Aorta (tissue), 5 donors: ENCODE data around the gene GLS2. TPM values are rescaled to one million over a fixed set of nuclear protein-coding genes. Genes with fewer than 3 reads are reported as not detected.

Experiments
- ATAC-seq: fragments of 200-7000 bp; cut with Tn5 transposase; one replicate; pipeline ENCODE4 v1.9.1; 2022; ENCODE audit warnings: moderate library complexity; ENCODE audit not compliant: low FRiP score
- DNase-seq, 2 donors: peaks; one replicate each; pipeline ENCODE4 v3.0.0-alpha.2; 2020
- H3K27ac ChIP-seq, 2 donors: one replicate each; pipeline ENCODE4 v1.5.1; 2013; ENCODE audit warnings: low read length in 2 of 2, mild to moderate bottlenecking in 2 of 2, moderate library complexity in 2 of 2, control low read depth in 1 of 2, inconsistent platforms in 1 of 2, low read depth in 1 of 2
- H3K27me3 ChIP-seq, 2 donors: one replicate each; pipeline ENCODE4 v1.6.1; 2013; ENCODE audit warnings: control low read depth in 1 of 2, low read length in 1 of 2, mild to moderate bottlenecking in 1 of 2, moderate library complexity in 1 of 2; ENCODE audit not compliant: insufficient read depth in 2 of 2, control insufficient read depth in 1 of 2
- H3K36me3 ChIP-seq, 2 donors: one replicate each; pipeline ENCODE4 v1.6.1; 2013; ENCODE audit warnings: control low read depth in 1 of 2, low read length in 1 of 2, mild to moderate bottlenecking in 1 of 2; ENCODE audit not compliant: insufficient read depth in 2 of 2, control insufficient read depth in 1 of 2
- H3K4me1 ChIP-seq, 2 donors: one replicate each; pipeline ENCODE4 v1.6.1; 2013; ENCODE audit warnings: low read length in 2 of 2, control low read depth in 1 of 2, mild to moderate bottlenecking in 1 of 2, moderate library complexity in 1 of 2; ENCODE audit not compliant: insufficient read depth in 2 of 2, control insufficient read depth in 1 of 2
- H3K4me3 ChIP-seq, 2 donors: one replicate each; pipeline ENCODE4 v1.5.1; 2013; ENCODE audit warnings: low read length in 2 of 2, control low read depth in 1 of 2, mild to moderate bottlenecking in 1 of 2
- H3K9me3 ChIP-seq: one replicate; pipeline ENCODE4 v1.6.1; 2013; ENCODE audit warnings: mild to moderate bottlenecking, low read length; ENCODE audit not compliant: control insufficient read depth
- WGBS, 2 donors: extraction: QIAGEN DNeasy Blood & Tissue Kit; methylation state at CpG; one replicate each; pipeline ENCODE4 v1.1.7; 2013; 5-methylcytosine and 5-hydroxymethylcytosine counted together
- intact Hi-C, 2 donors: fragments of 100-400 bp; cut with DNase I; formaldehyde crosslinking; loops; one replicate each; pipeline versions ENCODE4 v1.14.2 to v1.15.0; 2022
- polyA plus RNA-seq, 2 donors: library from polyadenylated mRNA; stranded (reverse); fragments of 200-250 nt; gene quantifications; one replicate each; pipeline ENCODE4 v1.2.3, GENCODE V29; 2013
- total RNA-seq, 2 donors: library from RNA; stranded (reverse); fragmentation: NEBNext Ultra II Directional; extraction: Animal tissue kit (Norgen Biotek cat#: 25700); gene quantifications; one replicate each; pipeline ENCODE4 v1.2.1, GENCODE V29; 2021
- donor health status: healthy with polysubstance abuse.
- donor health status: Bipolar disorder and iron deficiency.
- donor health status: DM: no; HTN: no; CAD: no.
- donor health status: DM: no; HTN: no; CAD: no.
- donor health status: DM: yes; HTN: yes; CAD: no.

GLS2 gene
- total and polyA plus RNA-seq, 4 donors, result 0.58 to 1.5 (median 1.2) TPM

DNA sequence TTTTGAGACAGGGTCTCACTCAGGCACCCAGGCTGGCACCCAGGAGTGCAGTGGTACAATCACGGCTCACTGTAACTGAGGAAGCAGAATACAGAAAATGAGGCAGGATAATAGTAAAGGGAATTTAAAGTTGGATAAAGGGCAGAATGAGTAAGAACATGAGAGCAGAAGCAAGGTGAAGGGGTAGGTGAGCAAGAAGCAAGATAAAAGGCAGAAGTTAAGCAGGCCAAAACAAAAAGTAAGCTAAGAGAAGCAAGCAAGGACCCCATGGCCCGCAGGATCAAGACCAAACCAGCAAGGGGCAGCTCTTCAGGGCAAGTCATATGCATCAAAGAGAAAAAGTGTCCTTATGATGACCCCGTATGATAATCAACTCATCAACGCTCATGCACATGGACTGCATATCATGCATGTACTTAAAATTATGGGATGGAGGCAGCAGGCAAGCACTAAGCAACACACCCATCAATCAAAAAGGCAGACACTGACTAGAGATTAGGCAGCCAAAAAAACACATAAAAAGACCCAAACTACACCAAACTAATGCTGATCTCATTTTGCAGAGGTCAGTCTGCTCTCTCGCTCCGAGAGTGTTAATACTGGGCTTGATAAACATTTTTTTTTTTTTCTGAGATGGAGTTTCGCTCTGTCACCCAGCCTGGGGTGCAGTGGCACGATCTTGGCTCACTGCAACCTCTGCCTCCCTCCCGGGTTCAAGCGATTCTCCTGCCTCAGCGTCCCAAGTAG lies 50.4 kb downstream of the GLS2 start:
- no peaks in the 10 kb centered on the region for H3K27me3 ChIP-seq
- H3K9me3 ChIP-seq, result no peaks in the 10 kb centered on the region
- H3K27ac ChIP-seq, result no peak overlapping the region
- no peak for DNase-seq
- no peaks in the 10 kb centered on the region for H3K4me1 ChIP-seq
- H3K4me3 ChIP-seq, result no peak overlapping the region
- peaks cover 0 to 1% of the 10 kb centered on the region in 2 donors for H3K36me3 ChIP-seq
- 71 to 73% methylated on average over 11 of the region's 11 CpGs for WGBS, 2 donors
- no peak for ATAC-seq
- intact Hi-C loops, result no loop called here

GRCh38 chr12:56434828-56435227 lies 53.1 kb downstream of the GLS2 start:
- Histone ChIP-seq H3K4me1 (no peaks in the 10 kb centered on the region), H3K9me3 (no peaks in the 10 kb centered on the region), H3K27me3 (no peaks in the 10 kb centered on the region), H3K36me3 (peaks cover 0 to 1% of the 10 kb centered on the region in 2 donors), H3K4me3 (no peak overlapping the region), H3K27ac (no peak overlapping the region)
- intact Hi-C loops, result no loop called here
- DNase-seq (no peak), ATAC-seq (no peak)
- 96% methylated on average over 6 of the region's 6 CpGs for WGBS, 2 donors

GRCh38 chr12:56431850-56432249 lies 56.1 kb downstream of the GLS2 start:
- no peak overlapping the region for H3K4me3 ChIP-seq
- H3K9me3 ChIP-seq, result no peaks in the 10 kb centered on the region
- H3K27me3 ChIP-seq, result no peaks in the 10 kb centered on the region
- DNase-seq (no peak), ATAC-seq (no peak)
- H3K36me3 ChIP-seq, result peaks cover 0 to 1% of the 10 kb centered on the region in 2 donors
- no peaks in the 10 kb centered on the region for H3K4me1 ChIP-seq
- 98% methylated on average over 3 of the region's 3 CpGs for WGBS, 2 donors
- intact Hi-C loops, result no loop called here
- no peak overlapping the region for H3K27ac ChIP-seq

DNA sequence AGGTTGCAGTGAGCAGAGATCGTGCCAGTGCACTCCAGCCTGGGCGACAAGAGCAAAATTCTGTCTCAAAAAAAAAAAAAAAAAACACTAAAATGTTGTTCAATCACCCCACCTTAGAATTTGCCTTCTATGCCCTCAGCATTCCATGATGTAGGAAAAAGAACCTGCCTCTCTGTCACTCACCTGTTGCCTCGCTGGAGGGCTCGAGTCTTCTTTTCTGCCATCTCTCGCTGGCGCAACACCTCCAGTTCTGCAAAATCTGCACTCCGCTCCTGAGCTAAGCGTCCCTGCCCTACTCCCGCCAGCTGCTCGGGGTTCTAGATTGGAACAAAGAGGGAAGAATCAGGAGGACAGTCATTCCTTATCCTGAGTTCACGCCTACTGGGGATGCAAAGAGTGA lies 56.7 kb downstream of the GLS2 start:
- Histone ChIP-seq H3K36me3 (peaks cover 0 to 1% of the 10 kb centered on the region in 2 donors), H3K9me3 (no peaks in the 10 kb centered on the region), H3K4me1 (no peaks in the 10 kb centered on the region), H3K27me3 (no peaks in the 10 kb centered on the region), H3K4me3 (no peak overlapping the region), H3K27ac (no peak overlapping the region)
- WGBS, 2 donors, result 97 to 98% methylated on average over 11 of the region's 11 CpGs
- no peak for DNase-seq
- no peak for ATAC-seq
- intact Hi-C loops, result no loop called here

DNA sequence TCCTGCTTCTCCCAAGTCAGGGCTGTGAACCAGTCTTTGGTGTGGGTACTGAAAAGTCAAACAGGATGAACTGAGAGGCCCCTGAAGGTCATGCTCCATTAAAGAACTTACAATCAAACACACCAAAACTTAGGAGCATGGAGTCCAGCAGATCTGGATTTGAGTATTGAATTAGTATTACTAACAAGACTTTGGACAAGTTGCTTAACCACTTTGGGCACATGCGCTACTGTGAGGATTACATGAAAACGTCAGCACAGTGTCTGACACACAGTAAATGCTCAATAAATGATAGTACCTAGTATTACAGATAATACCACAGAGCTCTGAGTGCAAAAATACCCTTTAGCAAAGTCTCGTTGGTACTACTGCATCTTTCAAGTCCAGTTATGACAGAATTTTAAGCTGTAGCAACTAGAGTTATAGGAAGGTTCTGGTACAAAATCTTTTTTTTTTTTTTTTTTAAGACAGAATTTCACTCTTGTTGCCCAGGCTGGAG lies 62.0 kb downstream of the GLS2 start:
- H3K27me3 ChIP-seq, result no peaks in the 10 kb centered on the region
- peaks cover 0 to 1% of the 10 kb centered on the region in 2 donors for H3K36me3 ChIP-seq
- no peak for DNase-seq
- 61 to 63% methylated on average over 3 of the region's 3 CpGs for WGBS, 2 donors
- intact Hi-C loops, result no loop called here
- no peak overlapping the region for H3K4me3 ChIP-seq
- no peaks in the 10 kb centered on the region for H3K9me3 ChIP-seq
- no peaks in the 10 kb centered on the region for H3K4me1 ChIP-seq
- ATAC-seq, result no peak
- no peak overlapping the region for H3K27ac ChIP-seq

DNA sequence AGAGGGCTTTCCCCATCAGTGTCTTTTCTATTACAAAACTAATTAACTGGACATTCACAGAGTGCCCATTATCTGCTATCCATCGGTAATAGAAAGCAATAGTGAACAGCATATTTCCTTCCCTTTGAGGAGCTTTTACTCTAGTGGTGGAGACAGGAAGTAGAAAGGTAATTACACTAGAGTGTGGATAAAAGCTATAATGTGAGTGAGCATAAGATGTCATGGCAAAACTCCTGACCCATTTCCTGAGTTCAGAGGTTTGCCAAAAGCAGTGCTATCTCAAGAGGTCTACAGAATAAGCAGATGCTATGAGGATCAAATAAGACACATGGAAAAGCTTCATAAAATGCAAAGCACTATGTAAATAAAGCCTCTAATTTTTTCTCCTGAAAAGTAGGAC lies 62.8 kb downstream of the GLS2 start:
- no peak for DNase-seq
- WGBS, 2 donors, result 89 to 97% methylated on average over 1 of the region's 1 CpG
- Histone ChIP-seq H3K27me3 (no peaks in the 10 kb centered on the region), H3K4me1 (no peaks in the 10 kb centered on the region), H3K27ac (no peak overlapping the region), H3K9me3 (no peaks in the 10 kb centered on the region), H3K4me3 (no peak overlapping the region), H3K36me3 (peaks cover 0 to 1% of the 10 kb centered on the region in 2 donors)
- intact Hi-C loops, result no loop called here
- ATAC-seq, result no peak

Other genes starting within 250 kb of the GLS2 start
- 10 to 100 TPM; 30.5 to 37.9 TPM for gene ANKRD52, start 229.8 kb downstream of the GLS2 start, total RNA-seq
- gene ANKRD52, start 229.8 kb downstream of the GLS2 start, polyA plus RNA-seq, result 1 to 10 TPM; 4.4 to 9.3 TPM
- 10 to 100 TPM; 11.1 to 11.2 TPM for gene COQ10A, start 221.2 kb downstream of the GLS2 start, total RNA-seq
- 10 to 100 TPM; 11.9 to 18.9 TPM for gene COQ10A, start 221.2 kb downstream of the GLS2 start, polyA plus RNA-seq
- gene CS, start 187.8 kb downstream of the GLS2 start, total RNA-seq, result 100 to 1,000 TPM; 103 to 104 TPM
- gene CS, start 187.8 kb downstream of the GLS2 start, polyA plus RNA-seq, result 10 to 100 TPM; 49.5 to 56.3 TPM
- 10 to 100 TPM; 72.2 to 92.0 TPM for gene CNPY2, start 172.2 kb downstream of the GLS2 start, total RNA-seq
- 100 to 1,000 TPM in 1 of 2 donors, 10 to 100 TPM in 1; 96.2 to 149 TPM for gene CNPY2, start 172.2 kb downstream of the GLS2 start, polyA plus RNA-seq
- gene PAN2, start 154.2 kb downstream of the GLS2 start, total RNA-seq, result 10 to 100 TPM; 40.1 to 83.5 TPM
- gene PAN2, start 154.2 kb downstream of the GLS2 start, polyA plus RNA-seq, result 10 to 100 TPM in 1 of 2 donors, 1 to 10 TPM in 1; 6.1 to 73.2 TPM
- under 1 TPM in 1 of 2 donors, not detected in 1; 0.52 TPM for gene IL23A, start 149.3 kb downstream of the GLS2 start, total RNA-seq
- not detected for gene IL23A, start 149.3 kb downstream of the GLS2 start, polyA plus RNA-seq
- gene STAT2, start 128.1 kb downstream of the GLS2 start, total RNA-seq, result 100 to 1,000 TPM; 129 to 191 TPM
- gene STAT2, start 128.1 kb downstream of the GLS2 start, polyA plus RNA-seq, result 100 to 1,000 TPM in 1 of 2 donors, 10 to 100 TPM in 1; 20.0 to 111 TPM
- not detected for gene APOF, start 125.3 kb downstream of the GLS2 start, total RNA-seq
- gene APOF, start 125.3 kb downstream of the GLS2 start, polyA plus RNA-seq, result under 1 TPM in 1 of 2 donors, not detected in 1; 0.50 TPM
- gene TIMELESS, start 38.7 kb downstream of the GLS2 start, total RNA-seq, result 1 to 10 TPM; 4.0 to 5.9 TPM
- 1 to 10 TPM; 1.8 to 4.6 TPM for gene TIMELESS, start 38.7 kb downstream of the GLS2 start, polyA plus RNA-seq
- gene MIP, start 33.5 kb downstream of the GLS2 start, total RNA-seq, result not detected
- gene MIP, start 33.5 kb downstream of the GLS2 start, polyA plus RNA-seq, result not detected
- gene SPRYD4, start 19.6 kb downstream of the GLS2 start, total RNA-seq, result 1 to 10 TPM; 2.1 to 3.6 TPM
- gene SPRYD4, start 19.6 kb downstream of the GLS2 start, polyA plus RNA-seq, result 1 to 10 TPM; 1.6 to 1.8 TPM
- gene RBMS2, start 33.7 kb upstream of the GLS2 start, total RNA-seq, result 10 to 100 TPM; 67.4 to 72.0 TPM
- gene RBMS2, start 33.7 kb upstream of the GLS2 start, polyA plus RNA-seq, result 10 to 100 TPM; 12.5 to 18.2 TPM
- gene BAZ2A, start 142.2 kb upstream of the GLS2 start, total RNA-seq, result 100 to 1,000 TPM in 1 of 2 donors, 10 to 100 TPM in 1; 89.3 to 130 TPM
- gene BAZ2A, start 142.2 kb upstream of the GLS2 start, polyA plus RNA-seq, result 10 to 100 TPM; 15.2 to 35.2 TPM
- gene ATP5F1B, start 157.8 kb upstream of the GLS2 start, total RNA-seq, result 100 to 1,000 TPM; 216 to 262 TPM
- 100 to 1,000 TPM; 289 to 327 TPM for gene ATP5F1B, start 157.8 kb upstream of the GLS2 start, polyA plus RNA-seq
- gene PTGES3, start 200.1 kb upstream of the GLS2 start, total RNA-seq, result 100 to 1,000 TPM; 148 to 153 TPM
- gene PTGES3, start 200.1 kb upstream of the GLS2 start, polyA plus RNA-seq, result 100 to 1,000 TPM; 142 to 221 TPM
- 100 to 1,000 TPM; 575 to 674 TPM for gene NACA, start 237.1 kb upstream of the GLS2 start, total RNA-seq
- 1,000 to 10,000 TPM; 1,517 to 2,977 TPM for gene NACA, start 237.1 kb upstream of the GLS2 start, polyA plus RNA-seq